ENCODE results near the gene GRK1.

GRCh38 chr13:113765564-113765910, 98.5 kb downstream of the GRK1 start:
- TF ChIP-seq CTCF (IDR thresholded peaks at IDR 0.05), result no peak
- TF ChIP-seq POLR2A (IDR thresholded peaks at IDR 0.05), result no peak

Data from heart left ventricle (tissue), 13 donors.